UCSD-AML1 (cell line): ENCODE results near the gene METTL2A.
A peak's percentile ranks its signal among the peaks of the same experiment; 100 is the strongest.
"Not testable (repeated sequence)": the region's sequence is repeated elsewhere in the genome, so short reads cannot be mapped to it uniquely, and the experiment has no call there.

Experiments used
- DNase-seq: peaks from one replicate; lab custom pipeline; 2025; ENCODE audit not compliant: unreplicated experiment; lab: John Stamatoyannopoulos, UW

The METTL2A gene

DNA sequence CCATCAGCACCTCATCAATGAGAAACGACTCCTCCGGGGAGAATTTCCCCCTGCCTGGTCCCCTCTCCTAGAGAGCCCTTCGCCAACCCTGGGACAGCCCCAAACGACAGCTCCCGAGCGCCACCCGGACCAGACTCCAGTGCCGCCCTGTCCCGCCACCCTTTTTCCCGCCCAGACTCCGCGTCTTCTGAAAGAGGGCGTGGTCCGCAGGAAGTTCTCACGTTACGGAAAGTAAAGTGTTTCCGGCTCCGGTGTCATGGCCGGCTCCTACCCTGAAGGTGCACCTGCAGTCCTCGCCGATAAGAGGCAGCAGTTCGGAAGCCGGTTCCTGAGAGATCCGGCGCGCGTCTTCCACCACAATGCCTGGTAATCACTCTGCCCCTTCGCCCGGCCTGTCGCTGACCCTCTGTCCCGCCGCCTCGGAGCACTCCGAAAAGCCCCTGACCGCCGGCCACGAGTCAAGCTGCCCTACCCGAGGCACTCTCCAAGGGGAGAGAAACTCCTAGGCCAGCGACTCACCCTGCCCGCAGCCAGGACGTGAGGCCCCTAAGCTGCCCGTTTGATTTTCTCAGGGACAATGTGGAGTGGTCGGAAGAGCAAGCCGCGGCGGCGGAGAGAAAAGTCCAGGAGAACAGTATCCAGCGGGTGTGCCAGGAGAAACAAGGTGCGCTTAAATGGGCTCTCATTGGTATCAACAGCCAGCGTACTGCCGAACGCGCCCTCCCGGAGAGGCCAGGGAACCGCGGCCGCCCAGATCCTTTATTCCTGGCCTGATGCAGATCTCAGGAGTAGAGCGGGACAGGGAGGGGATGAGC is at the start of gene METTL2A:
Gene METTL2A (plus strand): TSS at position 251 of the 815 bp plus-strand sequence. CDS start 6 bp downstream, at position 257.
- DNase-seq, result peak; percentile 85

- DNase-seq, result no peak
Measured at GRCh38 chr17:62380253-62380652, 43.4 kb upstream of the METTL2A start, which contains the start of gene EFCAB3. Gene EFCAB3, plus strand, starts transcription at chr17:62380553. Its CDS starts 2,427 bp downstream, at chr17:62382980.

- no peak for DNase-seq
Measured at GRCh38 chr17:62381561-62381960, 42.1 kb upstream of the METTL2A start.

- peak; percentile 58 for DNase-seq
Measured at GRCh38 chr17:62388856-62389255, 34.8 kb upstream of the METTL2A start.

DNA sequence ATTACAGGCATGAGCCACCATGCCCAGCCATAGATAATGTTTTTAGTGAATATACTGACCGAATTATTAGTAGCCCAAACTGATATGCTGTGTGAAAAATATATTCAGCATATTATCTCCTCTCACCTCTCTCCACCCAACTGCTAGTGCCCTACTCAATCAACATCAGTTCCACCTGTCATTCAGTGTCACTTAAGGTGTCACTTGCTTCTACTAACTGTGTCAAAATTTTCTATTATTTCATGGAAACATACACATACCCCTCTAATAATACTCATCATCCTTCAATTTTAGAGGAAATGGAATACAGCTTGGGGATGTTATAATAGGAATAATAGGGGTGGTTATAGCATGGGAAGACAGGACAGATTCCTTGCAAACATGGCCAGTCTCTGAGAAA is 30.8 kb upstream of the METTL2A start:
- DNase-seq, result no peak

DNA sequence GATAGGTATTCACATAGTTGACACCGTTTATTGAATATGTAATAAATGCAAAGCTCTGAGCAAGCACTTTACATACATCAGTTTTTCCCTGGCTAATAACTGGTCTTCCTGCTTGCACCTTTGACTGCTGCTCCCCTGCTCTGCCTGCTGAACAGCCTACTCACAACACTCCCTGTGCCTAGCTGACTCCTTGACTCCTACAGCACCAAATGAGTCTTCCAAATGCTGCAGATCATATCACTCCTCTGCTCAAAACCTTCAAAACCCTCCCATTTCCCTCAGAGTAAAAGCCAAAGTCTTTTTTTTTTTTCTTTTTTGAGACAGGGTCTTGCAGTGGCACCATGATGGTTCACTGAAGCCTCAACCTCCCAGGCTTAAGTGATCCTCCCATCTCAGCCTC is 24.8 kb upstream of the METTL2A start:
- no peak for DNase-seq

- DNase-seq, result no peak
Measured at GRCh38 chr17:62405451-62405850, 18.2 kb upstream of the METTL2A start.

DNA sequence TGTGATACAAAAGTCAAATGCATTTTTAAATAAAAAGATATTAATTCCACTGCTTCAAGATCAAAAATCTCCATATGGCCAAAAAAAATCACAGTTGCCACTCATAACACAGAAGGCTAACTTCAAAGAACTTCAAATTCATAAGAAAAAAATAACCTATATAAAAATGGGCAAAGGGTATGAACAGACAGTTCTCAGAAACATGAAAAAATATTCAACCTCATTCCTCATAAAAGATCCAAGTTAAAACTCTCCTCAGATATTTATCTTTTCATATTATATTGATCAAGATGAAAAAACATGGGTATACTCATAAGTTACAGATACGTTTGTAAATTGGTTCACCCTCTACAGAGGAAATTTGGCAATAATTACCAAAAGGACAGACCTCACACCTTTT is 10.6 kb upstream of the METTL2A start:
- not testable (repeated sequence) for DNase-seq

GRCh38 chr17:62426214-62426613 is 2.5 kb downstream of the METTL2A start:
- DNase-seq, result not testable (repeated sequence)

- not testable (repeated sequence) for DNase-seq
Measured at GRCh38 chr17:62435251-62435650, 11.6 kb downstream of the METTL2A start.

DNA sequence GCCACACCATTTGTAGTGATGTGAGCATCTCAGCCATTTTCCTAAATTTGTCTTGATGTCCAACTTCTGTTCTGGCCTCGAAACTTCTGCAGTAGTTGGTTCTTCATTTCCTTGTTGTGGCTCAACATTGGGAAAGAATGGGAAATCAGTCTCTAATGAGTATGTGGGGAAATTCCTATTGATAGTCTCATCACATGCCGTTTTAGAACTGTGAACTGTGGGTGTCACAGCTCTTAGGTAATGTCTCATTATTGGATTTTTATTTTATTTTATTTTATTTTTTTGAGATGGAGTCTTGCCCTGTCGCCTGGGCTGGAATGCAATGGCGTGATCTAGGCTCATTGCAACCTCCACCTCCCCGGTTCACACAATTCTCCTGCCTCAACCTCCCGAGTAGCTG is 17.5 kb downstream of the METTL2A start:
- DNase-seq, result not testable (repeated sequence)

DNA sequence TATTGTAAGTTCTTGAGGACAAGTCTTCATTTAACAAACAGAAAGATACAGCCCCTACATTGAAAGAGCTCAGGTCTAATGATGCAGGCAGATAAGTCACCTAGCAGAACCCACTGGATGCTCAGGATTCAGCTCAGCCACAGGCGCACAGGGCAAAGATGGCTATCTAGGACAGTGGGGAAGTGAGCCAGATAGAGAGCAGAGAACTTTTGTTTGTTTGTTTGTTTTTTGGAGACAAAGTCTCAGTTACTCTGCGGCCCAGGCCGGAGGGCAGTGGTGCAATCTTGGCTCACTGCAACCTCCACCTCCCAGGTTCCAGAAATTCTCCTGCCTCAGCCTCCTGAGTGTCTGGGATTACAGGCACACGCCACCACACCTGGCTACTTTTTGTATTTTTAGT is 20.4 kb downstream of the METTL2A start:
- DNase-seq, result no peak

- not testable (repeated sequence) for DNase-seq
Measured at GRCh38 chr17:62445791-62446190, 22.1 kb downstream of the METTL2A start.

DNA sequence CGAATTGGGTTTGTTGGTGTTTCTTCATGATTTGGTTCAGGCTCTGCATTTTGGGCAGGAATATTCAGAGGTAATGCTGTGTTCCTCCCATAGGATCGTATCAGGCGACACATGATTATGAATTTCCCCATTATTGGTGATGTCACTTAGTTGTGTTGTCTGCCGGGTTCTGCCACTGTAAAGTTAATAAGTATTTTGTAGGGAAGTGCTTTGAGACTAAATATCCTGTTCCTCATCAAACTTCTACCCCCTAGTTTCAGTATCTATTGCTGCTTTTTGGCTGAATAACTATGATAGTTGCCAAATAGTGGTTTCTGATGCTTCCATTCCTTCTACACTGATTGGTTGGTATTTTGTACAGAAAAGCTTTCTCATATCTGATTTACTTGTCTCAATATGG is 28.5 kb downstream of the METTL2A start:
- DNase-seq, result not testable (repeated sequence)

GRCh38 chr17:62453041-62453440 is 29.3 kb downstream of the METTL2A start:
- not testable (repeated sequence) for DNase-seq

DNA sequence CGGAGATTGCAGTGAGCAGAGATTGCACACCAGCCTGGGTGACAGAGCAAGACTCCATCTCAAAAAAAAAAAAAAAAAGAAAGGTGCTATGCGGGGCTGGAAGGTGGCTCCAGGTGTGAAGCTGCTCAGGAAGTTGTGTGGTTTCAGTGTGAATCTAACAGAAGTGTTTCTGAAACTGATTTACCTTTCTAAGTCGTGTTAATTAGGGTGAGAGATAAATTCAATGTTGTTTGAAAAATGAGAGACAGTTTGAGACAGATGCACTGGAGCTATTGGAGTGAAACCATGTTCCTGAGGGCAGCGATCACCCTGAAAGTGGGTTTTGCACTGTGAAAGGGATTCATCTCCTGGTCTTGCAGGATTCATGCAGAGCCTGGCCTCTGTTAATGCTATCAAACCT is 30.0 kb downstream of the METTL2A start:
- DNase-seq, result not testable (repeated sequence)

DNA sequence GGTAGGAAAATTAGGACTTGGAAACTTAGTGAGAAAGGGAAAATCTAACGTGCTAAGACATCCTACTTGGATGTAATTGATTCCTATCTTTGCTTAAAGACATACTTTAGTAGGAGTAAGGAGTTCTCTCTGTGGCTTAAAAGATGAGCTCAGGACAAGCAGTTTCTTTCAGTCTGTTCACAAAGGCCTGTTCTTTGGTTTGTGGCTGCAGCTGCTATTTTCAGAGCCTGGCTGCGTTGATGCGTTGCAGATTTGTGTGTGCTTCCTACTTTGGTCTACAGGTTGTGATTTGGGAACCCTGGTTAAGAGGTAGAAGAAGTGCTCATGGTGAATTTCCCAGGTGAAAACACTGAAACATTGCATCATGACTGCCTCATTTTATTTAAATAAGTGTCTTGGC is 30.4 kb downstream of the METTL2A start:
- not testable (repeated sequence) for DNase-seq

DNA sequence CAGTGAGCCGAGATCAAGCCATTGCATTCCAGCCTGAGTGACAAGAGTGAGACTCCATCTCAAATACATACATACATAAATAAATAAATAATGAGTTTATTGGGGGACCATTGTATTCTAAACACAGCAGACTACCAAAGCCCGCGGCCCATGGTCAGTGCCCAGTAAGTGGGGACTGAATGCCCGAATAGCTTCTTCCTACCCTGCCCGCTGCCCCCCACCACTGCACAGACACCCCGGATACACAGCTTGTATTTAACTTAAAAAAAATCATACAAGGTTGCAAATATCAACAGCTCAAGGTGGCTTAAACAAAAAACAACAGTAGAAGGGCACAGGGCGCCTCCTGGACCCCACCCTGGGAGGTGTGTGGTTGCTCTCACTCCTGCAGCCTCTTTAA is 32.3 kb downstream of the METTL2A start:
- no peak for DNase-seq

DNA sequence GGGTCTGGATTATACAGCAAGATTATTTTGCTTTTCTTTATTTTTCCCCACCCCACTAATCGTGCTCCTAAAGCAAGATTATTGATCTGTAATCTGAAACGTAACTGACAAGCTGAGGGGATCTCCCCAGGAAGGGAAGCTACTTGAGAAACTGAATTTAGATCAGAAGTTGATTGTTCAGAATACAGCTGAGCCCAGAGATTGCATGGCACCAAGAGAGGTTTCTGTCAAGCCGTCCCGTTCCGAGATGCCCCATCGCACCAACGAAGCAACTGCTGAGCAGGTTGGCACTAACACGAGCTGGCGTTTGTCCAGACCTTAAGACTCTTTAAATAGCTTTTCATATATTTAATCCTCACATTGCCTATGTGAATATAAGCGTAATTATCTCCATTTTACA is 34.8 kb downstream of the METTL2A start:
- DNase-seq, result not testable (repeated sequence)

GRCh38 chr17:62464422-62464821 is 40.7 kb downstream of the METTL2A start:
- DNase-seq, result not testable (repeated sequence)

- not testable (repeated sequence) for DNase-seq
Measured at GRCh38 chr17:62465271-62465670, 41.6 kb downstream of the METTL2A start.

DNA sequence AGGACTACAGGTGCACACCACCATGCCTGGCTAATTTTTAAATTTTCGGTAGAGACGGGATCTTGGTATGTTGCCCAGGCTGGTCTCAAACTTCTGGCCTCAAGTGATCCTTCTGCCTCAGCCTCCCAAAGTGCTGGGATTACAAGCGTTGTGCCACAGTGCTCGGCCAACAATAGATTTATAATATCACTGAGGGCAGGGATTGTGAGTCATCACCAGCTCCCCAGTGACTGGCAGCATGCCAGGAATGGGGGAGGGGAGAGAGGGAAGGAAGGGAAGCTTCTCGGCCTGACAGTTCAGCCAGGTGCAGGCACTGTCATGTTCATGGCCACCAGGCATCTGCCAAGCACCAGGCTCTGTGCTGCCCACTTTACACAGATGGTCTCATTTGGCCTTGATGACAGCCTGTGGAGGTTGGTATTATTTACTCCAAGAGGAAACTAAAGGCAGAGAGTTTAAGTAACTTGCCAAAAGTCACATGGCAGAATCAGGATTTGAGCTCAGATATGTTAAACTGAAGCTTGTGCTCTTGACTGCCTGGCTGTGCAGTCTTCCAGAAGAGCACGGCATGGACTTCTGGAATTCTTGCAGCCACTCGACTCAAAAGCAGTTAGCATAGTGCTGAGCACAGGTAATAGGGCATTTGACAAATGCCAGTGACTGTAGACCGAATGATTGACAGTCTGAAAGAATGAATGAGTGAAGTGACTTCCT is 47.1 kb downstream of the METTL2A start:
- peak; percentile 73 for DNase-seq
